Heart right ventricle (tissue), 16 donors: ENCODE results near the gene TSR1. TPM values are rescaled to one million over a fixed set of nuclear protein-coding genes. Genes with fewer than 3 reads are reported as not detected.

Source experiments
- ATAC-seq, 8 donors: fragments of 200-7000 bp; cut with Tn5 transposase; one replicate each; pipeline ENCODE4 v1.9.1; 2020; ENCODE audit warnings: mild to moderate bottlenecking in 8 of 8, moderate library complexity in 8 of 8, moderate number of reproducible peaks in 1 of 8
- DNase-seq, 2 donors: peaks; one replicate each; pipeline ENCODE4 v3.0.0-alpha.2; 2020
- H3K27ac ChIP-seq, 10 donors: fragments of 200-600 bp; sonication (generic) in 2 of 10; one replicate each; pipeline versions ENCODE4 v1.5.0 to v1.8.0; 2020 to 2022; ENCODE audit warnings: mild to moderate bottlenecking in 3 of 10
- H3K27me3 ChIP-seq, 7 donors: fragments of 200-600 bp; one replicate each; pipeline ENCODE4 v1.8.0; 2021 to 2022; ENCODE audit warnings: mild to moderate bottlenecking in 2 of 7
- H3K36me3 ChIP-seq, 9 donors: fragments of 200-600 bp; sonication (generic) in 1 of 9; one replicate each; pipeline versions ENCODE4 v1.5.0 to v1.8.0; 2020 to 2022; ENCODE audit warnings: mild to moderate bottlenecking in 2 of 9
- H3K4me1 ChIP-seq, 9 donors: fragments of 200-600 bp; sonication (generic) in 1 of 9; one replicate each; pipeline versions ENCODE4 v1.5.0 to v1.8.0; 2020 to 2022; ENCODE audit warnings: mild to moderate bottlenecking in 4 of 9
- H3K4me3 ChIP-seq, 10 donors: fragments of 200-600 bp; sonication (generic) in 2 of 10; one replicate each; pipeline versions ENCODE4 v1.5.0 to v1.8.0; 2020 to 2022; ENCODE audit warnings: mild to moderate bottlenecking in 7 of 10, moderate library complexity in 2 of 10
- H3K9me3 ChIP-seq, 11 donors: fragments of 200-600 bp in 10 of 11; sonication (generic) in 2 of 11; one replicate each; pipeline versions ENCODE4 v1.5.0 to v1.8.0; 2013 to 2022; ENCODE audit warnings: mild to moderate bottlenecking in 2 of 11, control low read depth in 1 of 11, moderate library complexity in 1 of 11
- WGBS, 2 donors: extraction: QIAGEN DNeasy Blood & Tissue Kit; methylation state at CpG; one replicate each; pipeline ENCODE4 v1.1.7; 2013; ENCODE audit warnings: inconsistent platforms in 1 of 2; 5-methylcytosine and 5-hydroxymethylcytosine counted together
- intact Hi-C, 10 donors: fragments of 100-400 bp; cut with DNase I; formaldehyde crosslinking; loops; one replicate each; pipeline versions ENCODE4 v1.11.1 to v1.14.2; 2022
- polyA plus RNA-seq, 2 donors: library from polyadenylated mRNA; stranded (reverse); fragments of 200-250 nt; gene quantifications; one replicate each; pipeline ENCODE4 v1.2.3, GENCODE V29; 2013
- total RNA-seq, 10 donors: library from RNA; stranded (reverse); fragmentation: NEBNext Ultra II Directional in 3 of 10; extraction: Animal tissue kit (Norgen Biotek cat#: 25700) in 3 of 10; gene quantifications; one replicate each; pipeline versions ENCODE4 v1.2.1 to v1.2.4, GENCODE V29; 2021 to 2023
- TF ChIP-seq, protein P1 (sequence below), 9 donors: fragments of 200-600 bp; sonication (generic) in 2 of 9; IDR thresholded peaks; one replicate each; pipeline versions ENCODE4 v1.5.0 to v1.8.0; 2021 to 2022; ENCODE audit warnings: antibody characterized with exemption in 9 of 9, mild to moderate bottlenecking in 5 of 9, moderate library complexity in 1 of 9
- donor health status: Arrhythmogenic right ventricular cardiomyopathy.
- donor health status: ischemic (EF 13 %, LVEDD 7.1; RV severe dilation, severe dysfunction).
- donor health status: healthy with polysubstance abuse.
- donor health status: DM: no; HTN: yes; CAD: no.
- donor health status: DM: no; HTN: no; CAD: no.
- donor health status: ischemic (EF 25% LVEDD 6.9; RV normal size, moderate dysfunction).
- donor health status: ischemic (EF 25% LVEDD 5.7; RV mildly dilated, moderate dysfunction).
- donor health status: healthy.
- donor health status: DM: yes; HTN: yes; CAD: no.
- donor health status: Ischemic cardiomyopathy.
- donor health status: ischemic (EF 35%, LVEDD 5.7; RV mildly dilated, moderate dysfunction).
- donor health status: nonischemic (EF 11% LVEDD 7.7; RV severe dilation, severe dysfunction).
- donor health status: DM: yes; HTN: yes; CAD: no.
- donor health status: PGD.
- donor health status: ischemic (EF 29% LVEDD 5.4; RV normal size, mild dysfunction).
- donor health status: nonischemic (EF 23%, LVEDD 6.1; RV moderate dilation, normal function).

Gene TSR1
- total and polyA plus RNA-seq, 12 donors, result 12.8 to 30.5 (median 22.5) TPM

DNA sequence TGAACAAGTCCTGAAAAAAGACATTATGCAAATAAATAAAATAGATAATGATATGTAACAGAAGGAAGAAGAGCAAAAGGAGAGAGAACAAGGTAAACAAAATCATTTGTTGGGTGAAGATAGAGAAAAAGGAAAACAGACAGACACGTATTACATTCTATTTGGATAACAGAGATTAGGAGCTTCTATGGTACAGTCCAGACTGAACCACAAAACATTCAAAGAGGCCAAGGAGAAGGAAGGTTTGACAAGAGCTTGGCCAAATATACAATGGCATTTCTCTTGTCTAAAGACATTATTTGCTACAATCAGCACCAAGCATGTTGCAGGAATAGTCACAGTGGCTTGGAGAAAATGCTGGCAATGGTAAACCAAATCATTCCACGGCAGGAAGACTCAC lies 61.8 kb downstream of the TSR1 start:
- peaks cover 0 to 96% (median 12%) of the 10 kb centered on the region in 9 donors for H3K36me3 ChIP-seq
- no peak overlapping the region for H3K27ac ChIP-seq
- TF ChIP-seq, protein P1, sequence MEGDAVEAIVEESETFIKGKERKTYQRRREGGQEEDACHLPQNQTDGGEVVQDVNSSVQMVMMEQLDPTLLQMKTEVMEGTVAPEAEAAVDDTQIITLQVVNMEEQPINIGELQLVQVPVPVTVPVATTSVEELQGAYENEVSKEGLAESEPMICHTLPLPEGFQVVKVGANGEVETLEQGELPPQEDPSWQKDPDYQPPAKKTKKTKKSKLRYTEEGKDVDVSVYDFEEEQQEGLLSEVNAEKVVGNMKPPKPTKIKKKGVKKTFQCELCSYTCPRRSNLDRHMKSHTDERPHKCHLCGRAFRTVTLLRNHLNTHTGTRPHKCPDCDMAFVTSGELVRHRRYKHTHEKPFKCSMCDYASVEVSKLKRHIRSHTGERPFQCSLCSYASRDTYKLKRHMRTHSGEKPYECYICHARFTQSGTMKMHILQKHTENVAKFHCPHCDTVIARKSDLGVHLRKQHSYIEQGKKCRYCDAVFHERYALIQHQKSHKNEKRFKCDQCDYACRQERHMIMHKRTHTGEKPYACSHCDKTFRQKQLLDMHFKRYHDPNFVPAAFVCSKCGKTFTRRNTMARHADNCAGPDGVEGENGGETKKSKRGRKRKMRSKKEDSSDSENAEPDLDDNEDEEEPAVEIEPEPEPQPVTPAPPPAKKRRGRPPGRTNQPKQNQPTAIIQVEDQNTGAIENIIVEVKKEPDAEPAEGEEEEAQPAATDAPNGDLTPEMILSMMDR (IDR thresholded peaks at IDR 0.05), result no peak
- no peak overlapping the region for H3K4me3 ChIP-seq
- ATAC-seq (no peak), DNase-seq (no peak)
- WGBS, 2 donors, result 68 to 72% methylated on average over 2 of the region's 2 CpGs
- H3K4me1 ChIP-seq, result no peaks in the 10 kb centered on the region
- H3K27me3 ChIP-seq, result no peaks in the 10 kb centered on the region
- H3K9me3 ChIP-seq, result no peaks in the 10 kb centered on the region
- intact Hi-C loops, result loop anchor here in 1 of 10 donors (10.0 kb wide), 1 partner anchor 360 kb away; no protein-coding TSS in a partner anchor

Other genes starting within 250 kb of the TSR1 start
- gene SMG6, start 32.7 kb downstream of the TSR1 start, total RNA-seq, result 10 to 100 TPM; 13.6 to 28.1 (median 20.9) TPM
- gene SMG6, start 32.7 kb downstream of the TSR1 start, polyA plus RNA-seq, result 10 to 100 TPM; 16.8 to 19.3 TPM
- gene SRR, start 32.5 kb downstream of the TSR1 start, total RNA-seq, result 10 to 100 TPM in 5 of 10 donors, 1 to 10 TPM in 5; 5.3 to 16.0 (median 9.8) TPM
- gene SRR, start 32.5 kb downstream of the TSR1 start, polyA plus RNA-seq, result 1 to 10 TPM; 2.9 to 4.4 TPM
- gene SGSM2, start 1.0 kb upstream of the TSR1 start, total RNA-seq, result 10 to 100 TPM; 21.6 to 33.4 (median 27.0) TPM
- 10 to 100 TPM; 21.0 to 75.1 TPM for gene SGSM2, start 1.0 kb upstream of the TSR1 start, polyA plus RNA-seq
- 10 to 100 TPM in 6 of 10 donors, 1 to 10 TPM in 4; 6.9 to 14.1 (median 11.0) TPM for gene MNT, start 64.6 kb upstream of the TSR1 start, total RNA-seq
- gene MNT, start 64.6 kb upstream of the TSR1 start, polyA plus RNA-seq, result 10 to 100 TPM in 1 of 2 donors, 1 to 10 TPM in 1; 5.0 to 11.6 TPM
- 10 to 100 TPM; 18.5 to 31.9 (median 26.5) TPM for gene METTL16, start 175.4 kb upstream of the TSR1 start, total RNA-seq
- gene METTL16, start 175.4 kb upstream of the TSR1 start, polyA plus RNA-seq, result 10 to 100 TPM in 1 of 2 donors, 1 to 10 TPM in 1; 9.9 to 31.4 TPM